Stimulated activated naive CD8-positive, alpha-beta T cell treated with anti-CD3 and anti-CD28 coated beads, Interleukin-15, Interleukin-2, amounts not matched to agents 100 ng/mL and 50 ng/mL, for 24 hours (primary cell): ENCODE measurements around the gene MTOR.

Source experiments
- H3K27ac Mint-ChIP-seq: one replicate; pipeline ENCODE4 v1.8.0; 2021; ENCODE audit warnings: mild to moderate bottlenecking, mixed read lengths
- H3K27me3 Mint-ChIP-seq: one replicate; pipeline ENCODE4 v1.8.0; 2021; ENCODE audit warnings: mixed read lengths
- H3K36me3 Mint-ChIP-seq: one replicate; pipeline ENCODE4 v1.8.0; 2021; ENCODE audit warnings: low read depth, mixed read lengths
- H3K4me1 Mint-ChIP-seq: one replicate; pipeline ENCODE4 v1.8.0; 2021; ENCODE audit warnings: low read depth, mixed read lengths
- H3K4me3 Mint-ChIP-seq: one replicate; pipeline ENCODE4 v1.8.0; 2021; ENCODE audit warnings: mild to moderate bottlenecking, mixed read lengths
- H3K9me3 Mint-ChIP-seq: one replicate; pipeline ENCODE4 v1.8.0; 2021; ENCODE audit warnings: mixed read lengths

The MTOR gene

GRCh38 chr1:11058595-11059154 is 203.7 kb downstream of the MTOR start:
- H3K36me3 Mint-ChIP-seq = peaks cover 57% of the 10 kb centered on the region
- peak overlapping the region; percentile 97 for H3K27ac Mint-ChIP-seq
- peaks cover 57% of the 10 kb centered on the region for H3K4me1 Mint-ChIP-seq
- peak overlapping the region; percentile 95 for H3K4me3 Mint-ChIP-seq
- no peaks in the 10 kb centered on the region for H3K27me3 Mint-ChIP-seq
- H3K9me3 Mint-ChIP-seq = no peaks in the 10 kb centered on the region

- H3K4me3 Mint-ChIP-seq = peak overlapping the region; percentile 95
- peaks cover 50% of the 10 kb centered on the region for H3K36me3 Mint-ChIP-seq
- no peaks in the 10 kb centered on the region for H3K27me3 Mint-ChIP-seq
- H3K27ac Mint-ChIP-seq = peak overlapping the region; percentile 97
- peaks cover 51% of the 10 kb centered on the region for H3K4me1 Mint-ChIP-seq
- H3K9me3 Mint-ChIP-seq = no peaks in the 10 kb centered on the region
These were observed 204.3 kb downstream of the MTOR start for GRCh38 chr1:11058026-11058425.

GRCh38 chr1:11057477-11057876 is 204.9 kb downstream of the MTOR start:
- Mint-ChIP-seq H3K4me3 (peak overlapping the region; percentile 95), H3K36me3 (peaks cover 45% of the 10 kb centered on the region)

More at GRCh38 chr1:11057477-11057876, 204.9 kb downstream of the MTOR start:
- H3K4me1 Mint-ChIP-seq = peaks cover 46% of the 10 kb centered on the region
- no peaks in the 10 kb centered on the region for H3K9me3 Mint-ChIP-seq
- H3K27ac Mint-ChIP-seq = peak overlapping the region; percentile 52
- H3K27me3 Mint-ChIP-seq = no peaks in the 10 kb centered on the region
